HG03457 (cell line): ENCODE results near the gene FBH1.
"Not testable (repeated sequence)": the region's sequence is repeated elsewhere in the genome, so short reads cannot be mapped to it uniquely, and the experiment has no call there.

Experiments
- ATAC-seq: cut with Tn5 transposase; IDR thresholded peaks from one replicate; pipeline ENCODE4 v1.9.1; 2021; ENCODE audit warnings: moderate number of reproducible peaks; ENCODE audit not compliant: unreplicated experiment

Gene FBH1

GRCh38 chr10:5902511-5903274, 12.7 kb downstream of the FBH1 start:
- ATAC-seq = no peak

GRCh38 chr10:5903563-5903962, 13.5 kb downstream of the FBH1 start:
- no peak for ATAC-seq

- peak; percentile 85 for ATAC-seq
Measured at GRCh38 chr10:5904227-5904626, 14.2 kb downstream of the FBH1 start.

GRCh38 chr10:5905854-5906507, 15.9 kb downstream of the FBH1 start:
- no peak for ATAC-seq

DNA sequence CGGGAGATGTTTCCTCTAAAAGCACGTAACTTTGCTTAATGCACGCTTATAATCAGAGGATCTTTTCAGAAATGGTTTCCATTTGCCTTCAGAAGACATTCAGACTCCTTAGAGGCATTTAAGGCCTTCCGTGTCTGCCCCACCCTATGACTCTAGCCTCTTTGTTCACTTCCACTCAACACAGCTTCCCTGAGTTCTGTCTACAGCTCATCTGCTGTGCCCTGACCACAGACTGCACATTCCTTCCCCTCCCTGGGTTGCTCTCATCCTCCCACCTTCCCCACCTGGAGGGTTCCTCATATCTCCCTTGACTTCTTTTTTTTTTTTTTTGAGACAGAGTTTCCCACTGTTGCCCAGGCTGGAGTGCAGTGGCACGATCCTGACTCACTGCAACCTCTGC, 16.6 kb downstream of the FBH1 start:
- ATAC-seq = no peak

DNA sequence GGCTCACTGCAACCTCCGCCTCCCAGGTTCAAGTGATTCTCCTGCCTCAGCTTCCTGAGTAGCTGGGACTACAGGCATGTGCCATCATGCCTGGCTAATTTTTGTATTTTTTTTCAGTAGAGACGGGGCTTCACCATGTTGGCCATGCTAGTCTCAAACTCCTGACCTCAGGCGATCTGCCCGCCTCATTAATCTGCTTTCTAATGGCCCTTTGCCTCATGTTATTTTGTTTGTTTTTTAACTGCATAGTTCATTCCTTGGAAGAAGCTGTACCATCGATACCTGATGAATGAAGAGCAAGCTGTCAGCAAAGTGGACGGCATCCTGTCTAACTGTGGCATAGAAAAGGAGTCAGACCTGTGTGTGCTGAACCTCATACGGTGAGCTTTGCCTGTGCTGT, 18.6 kb downstream of the FBH1 start:
- not testable (repeated sequence) for ATAC-seq

DNA sequence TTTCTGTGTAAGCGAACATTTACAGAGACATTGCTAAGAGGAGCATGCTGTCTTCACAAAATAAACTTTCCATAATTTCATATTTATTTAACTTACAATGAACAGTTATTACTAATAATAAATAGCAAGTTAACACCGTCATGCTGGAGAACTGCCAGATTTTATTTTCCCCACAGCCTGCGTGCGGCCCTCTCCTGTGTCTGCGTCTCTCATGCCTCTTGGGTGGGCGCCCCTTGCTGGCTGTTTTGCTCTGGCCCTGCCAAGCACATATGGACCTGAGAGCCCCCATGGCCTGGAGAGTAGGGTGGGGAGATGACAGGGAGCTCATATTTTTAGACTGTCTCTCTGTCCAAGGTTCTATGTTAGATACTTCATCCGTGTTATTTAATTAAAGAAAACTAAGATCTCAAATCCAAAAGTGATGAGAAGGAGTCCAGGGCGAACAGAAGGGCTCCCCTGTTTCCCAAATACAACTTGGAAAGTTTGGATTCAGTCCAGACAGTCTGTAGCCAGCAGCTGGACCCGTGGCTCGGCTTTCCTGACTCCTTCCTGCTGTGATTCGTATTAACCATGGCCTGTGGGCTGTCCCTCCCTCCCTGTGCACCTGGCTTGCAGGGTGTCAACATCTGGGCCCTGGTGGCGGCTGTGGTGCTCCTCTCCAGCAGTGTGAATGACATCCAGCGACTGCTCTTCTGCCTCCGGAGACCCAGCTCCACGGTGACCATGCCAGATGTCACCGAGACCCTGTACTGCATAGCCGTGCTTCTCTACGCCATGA, 20.5 kb downstream of the FBH1 start:
- no peak for ATAC-seq

- no peak for ATAC-seq
Measured at GRCh38 chr10:5911670-5912069, 21.6 kb downstream of the FBH1 start.

GRCh38 chr10:5913736-5914135, 23.7 kb downstream of the FBH1 start:
- no peak for ATAC-seq

- ATAC-seq = no peak
Measured at GRCh38 chr10:5915451-5915850, 25.4 kb downstream of the FBH1 start.

- no peak for ATAC-seq
Measured at GRCh38 chr10:5917305-5917704, 27.3 kb downstream of the FBH1 start.

- no peak for ATAC-seq
Measured at GRCh38 chr10:5918763-5919162, 28.7 kb downstream of the FBH1 start.

DNA sequence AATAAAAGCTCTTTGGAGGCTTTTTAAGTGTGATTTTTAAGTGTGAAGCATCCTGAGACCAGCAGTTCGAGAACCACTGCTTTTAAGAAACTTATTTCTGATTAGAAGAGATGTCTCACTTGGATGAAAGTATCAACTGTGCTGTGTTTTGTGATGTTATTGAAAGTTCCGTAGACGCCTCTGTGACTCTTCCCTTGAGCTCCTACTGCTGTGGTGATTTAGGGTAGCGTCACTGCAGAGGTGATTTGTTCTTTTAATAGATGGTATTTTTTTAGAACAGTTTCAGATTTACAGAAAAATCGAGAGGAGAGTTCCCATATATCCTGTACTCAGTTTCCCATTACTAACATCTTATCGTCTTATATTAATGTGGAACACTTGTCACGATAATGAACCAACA, 29.5 kb downstream of the FBH1 start:
- ATAC-seq = no peak

DNA sequence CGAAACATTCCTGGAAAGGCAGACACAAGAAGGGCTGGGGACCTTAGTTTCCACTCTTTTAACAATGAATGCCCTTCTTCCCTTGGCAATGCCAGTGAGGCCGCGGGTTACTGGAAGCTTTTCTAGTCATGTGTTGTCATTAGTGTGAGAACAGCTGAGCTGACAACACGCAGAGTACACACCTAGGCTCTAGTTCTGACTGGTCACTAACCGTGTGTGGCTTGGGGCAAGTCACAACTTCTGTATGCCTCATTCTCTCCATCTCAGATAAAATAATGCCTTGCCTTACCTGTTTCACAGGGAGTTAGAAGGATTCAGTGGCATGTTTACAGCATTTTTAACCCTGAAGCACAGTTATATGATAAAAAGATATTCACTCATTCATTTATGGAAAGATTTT, 31.7 kb downstream of the FBH1 start:
- ATAC-seq = no peak

- no peak for ATAC-seq
Measured at GRCh38 chr10:5924889-5925288, 34.8 kb downstream of the FBH1 start.

GRCh38 chr10:5927306-5927705, 37.3 kb downstream of the FBH1 start:
- no peak for ATAC-seq

DNA sequence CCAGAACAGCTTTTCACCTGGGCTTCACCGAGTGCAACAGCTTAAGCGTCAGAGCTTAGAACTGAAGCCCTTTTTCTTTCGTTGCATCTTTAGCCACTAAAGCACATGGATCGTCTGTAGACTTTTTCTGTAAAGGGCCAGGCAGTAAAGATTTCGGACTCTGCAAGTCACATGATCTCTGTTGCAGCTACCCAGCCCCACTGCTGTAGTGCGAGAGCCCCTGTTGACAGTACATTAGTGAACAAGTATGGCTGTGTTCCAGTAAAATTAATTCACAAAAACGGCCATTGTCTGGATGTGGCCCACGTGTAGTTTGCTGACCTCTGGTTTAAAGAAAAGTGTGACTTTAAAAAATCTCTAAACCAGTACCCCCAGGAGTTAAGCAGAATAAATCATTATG, 39.4 kb downstream of the FBH1 start:
- no peak for ATAC-seq

DNA sequence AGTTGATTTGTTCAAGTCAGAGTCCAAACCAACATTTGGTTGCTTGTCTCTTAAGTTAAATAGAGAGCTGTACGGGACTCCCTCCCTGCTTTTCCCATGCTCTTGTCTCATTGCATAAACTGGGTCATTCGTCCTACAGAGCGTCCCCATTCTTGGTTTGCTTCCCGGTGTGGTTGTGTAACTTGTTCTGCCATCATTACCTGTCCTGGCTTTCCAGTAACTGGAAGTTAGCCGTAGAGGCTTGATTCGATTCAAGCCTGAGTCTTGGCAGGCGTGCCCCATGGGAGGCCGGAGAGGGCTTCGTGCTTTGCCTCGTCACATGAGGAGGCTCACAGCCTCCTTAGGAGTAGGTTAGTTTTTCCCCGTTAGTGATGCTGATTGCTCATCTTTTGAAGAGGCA, 40.2 kb downstream of the FBH1 start:
- ATAC-seq = no peak

DNA sequence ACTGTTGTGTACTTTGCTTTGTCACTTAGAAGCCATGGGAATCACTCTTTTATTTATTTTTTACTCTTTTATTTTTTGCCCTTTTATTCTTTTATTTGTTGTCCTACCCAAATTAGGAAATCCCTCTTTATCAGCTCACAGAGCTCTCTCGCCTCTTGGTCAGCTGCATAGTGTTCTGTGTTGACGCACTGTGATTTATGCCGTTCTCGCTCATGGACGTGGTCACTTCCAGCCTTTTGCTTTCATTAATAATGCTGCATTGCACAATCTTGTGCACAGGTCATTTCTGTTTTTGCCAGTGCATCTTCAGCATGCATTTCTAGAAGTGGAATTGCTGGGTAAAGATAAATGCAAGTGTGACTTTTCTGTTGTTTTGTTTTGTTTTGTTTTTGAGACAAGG, 42.3 kb downstream of the FBH1 start:
- ATAC-seq = no peak

DNA sequence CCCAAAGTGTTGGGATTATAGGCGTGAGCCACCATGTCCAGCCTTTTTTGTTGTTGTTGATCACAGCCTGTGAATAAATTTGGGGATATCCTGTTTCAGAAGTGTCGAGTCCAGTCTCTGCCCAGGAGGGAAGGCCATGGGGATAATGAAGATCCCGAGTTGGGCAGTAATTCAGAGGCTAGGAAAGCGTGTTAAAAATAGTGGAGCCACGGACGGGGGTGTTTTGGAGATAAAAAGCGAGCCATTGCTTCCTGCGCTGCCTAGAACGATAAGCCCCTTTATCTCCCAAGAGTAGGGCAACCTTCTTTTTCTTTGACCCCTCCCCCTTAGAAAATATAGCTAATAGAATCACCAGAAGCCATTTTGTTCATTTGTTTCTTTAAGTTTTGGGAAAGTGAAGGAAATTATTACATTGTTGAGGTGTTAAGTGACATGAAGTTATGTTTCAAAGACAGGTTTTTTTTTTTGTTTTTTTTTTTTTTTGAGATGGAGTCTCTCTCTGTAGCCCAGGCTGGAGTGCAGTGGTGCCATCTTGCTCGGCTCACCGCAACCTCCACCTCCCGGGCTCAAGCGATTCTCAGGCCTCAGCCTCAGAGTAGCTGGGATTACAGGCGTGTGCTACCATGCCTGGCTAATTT, 44.0 kb downstream of the FBH1 start:
- ATAC-seq = no peak

GRCh38 chr10:5935628-5936027, 45.6 kb downstream of the FBH1 start:
- no peak for ATAC-seq
